ENCODE measurements around the gene TXNDC12. TPM values are rescaled to one million over a fixed set of nuclear protein-coding genes. Genes with fewer than 3 reads are reported as not detected.

Gene TXNDC12
- total RNA-seq: 40.4 and 51.5 TPM in 2 replicates

GRCh38 chr1:52055066-52055865, at the start of gene TXNDC12:
TXNDC12 (minus strand) TSS chr1:52055191; CDS start chr1:52055096, 95 bp downstream.

GRCh38 chr1:52056163-52056936, 1.4 kb upstream of the TXNDC12 start, which contains the start of gene BTF3L4:
BTF3L4 (plus strand) TSS chr1:52056295; CDS start chr1:52059848, 3,553 bp downstream.

GRCh38 chr1:52033190-52034049, 21.6 kb downstream of the TXNDC12 start, which contains the start of gene KTI12:
KTI12 (minus strand) TSS chr1:52033810; CDS start chr1:52033761, 49 bp downstream.

GRCh38 chr1:51990478-51990965, 64.5 kb downstream of the TXNDC12 start, which contains the start of gene RAB3B:
RAB3B (minus strand) TSS chr1:51990700; CDS start chr1:51977117, 13,583 bp downstream.

Other genes with a start within 250 kb of the TXNDC12 start
- 115 and 119 TPM in 2 replicates for gene NRDC, start 176.5 kb downstream of the TXNDC12 start, total RNA-seq
- 24.7 and 43.3 TPM in 2 replicates for gene RAB3B, start 64.5 kb downstream of the TXNDC12 start, total RNA-seq
- gene KTI12, start 21.4 kb downstream of the TXNDC12 start, total RNA-seq: 13.4 and 20.6 TPM in 2 replicates
- 66.4 and 76.2 TPM in 2 replicates for gene BTF3L4, start 1.1 kb upstream of the TXNDC12 start, total RNA-seq
- 37.3 and 47.7 TPM in 2 replicates for gene ZFYVE9, start 86.9 kb upstream of the TXNDC12 start, total RNA-seq